Adrenal gland (tissue), 5 donors: ENCODE results near the gene ZC3H15.

Experiments
- CTCF ChIP-seq, 6 experiments: fragments of 450-650 bp in 4 of 6; fragments of 200-600 bp in 2 of 6; sonication (generic) in 1 of 6; IDR thresholded peaks; 1 replicate in 5 of 6; 2 replicates in 1 of 6; pipeline versions ENCODE4 v1.5.1 to v1.8.0; 2016 to 2021; ENCODE audit warnings: antibody characterized with exemption in 6 of 6, mild to moderate bottlenecking in 2 of 6, moderate library complexity in 1 of 6
- POLR2A ChIP-seq, 2 donors: fragments of 450-650 bp; IDR thresholded peaks; one replicate each; pipeline ENCODE4 v1.6.1; 2017; ENCODE audit warnings: antibody characterized with exemption in 2 of 2, mild to moderate bottlenecking in 2 of 2, moderate library complexity in 1 of 2
- donor health status: DM: no; HTN: no; CAD: no.

DNA sequence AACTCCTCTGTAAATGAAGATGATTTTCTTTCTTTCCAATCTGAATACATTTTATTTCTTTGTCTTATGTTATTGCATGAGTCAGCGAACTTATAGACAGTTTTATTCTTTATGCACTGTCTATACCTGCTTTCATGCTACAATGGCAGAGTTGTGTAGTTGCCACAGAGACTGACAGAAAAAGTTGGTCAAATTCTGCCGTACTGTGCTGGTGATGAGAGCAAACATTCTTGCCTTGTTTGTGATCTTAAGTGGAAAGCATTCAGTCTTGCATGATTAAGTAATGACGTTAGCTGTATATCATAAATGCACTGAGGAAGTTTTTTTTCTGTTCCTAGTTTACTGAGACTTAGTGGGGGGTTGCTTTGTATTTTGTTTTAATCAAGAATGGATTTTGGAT lies 32.9 kb downstream of the ZC3H15 start:
- TF ChIP-seq POLR2A (IDR thresholded peaks at IDR 0.05), result no peak
- TF ChIP-seq CTCF (IDR thresholded peaks at IDR 0.05), result no peak
